Astrocyte (in vitro differentiated cells and primary cell): Measurements from ENCODE around the gene SCFD1. TPM values are rescaled to one million over a fixed set of nuclear protein-coding genes. Genes with fewer than 3 reads are reported as not detected.

ENCODE experiments used
- DNase-seq: peaks from one replicate; pipeline ENCODE4 v3.0.0-alpha.2; 2010; ENCODE audit warnings: low read depth
- FAIRE-seq: peaks from 2 replicates; lab custom pipeline; 2011; peaks lifted over from hg19 to GRCh38; lab: Jason Lieb, UNC
- H2AFZ ChIP-seq: 2 replicates; pipeline ENCODE4 v1.6.0; 2012; ENCODE audit warnings: low read depth, low read length, inconsistent platforms
- H3K27ac ChIP-seq: 2 replicates; pipeline ENCODE4 v1.5.1; 2011; ENCODE audit warnings: low read depth, low read length, inconsistent platforms
- H3K27me3 ChIP-seq: 2 replicates; pipeline ENCODE4 v1.6.0; 2011; ENCODE audit warnings: low read length, inconsistent platforms; ENCODE audit not compliant: insufficient read depth
- H3K36me3 ChIP-seq: 2 replicates; pipeline ENCODE4 v1.5.1; 2011; ENCODE audit warnings: low read length, inconsistent platforms; ENCODE audit not compliant: insufficient read depth
- H3K4me1 ChIP-seq: 2 replicates; pipeline ENCODE4 v1.5.1; 2011; ENCODE audit warnings: low read length, inconsistent platforms; ENCODE audit not compliant: insufficient read depth
- H3K4me2 ChIP-seq: 2 replicates; pipeline ENCODE4 v1.6.0; 2012; ENCODE audit warnings: low read length, inconsistent platforms
- H3K4me3 ChIP-seq: 2 replicates; pipeline ENCODE4 v1.5.1; 2011; ENCODE audit warnings: low read depth, mild to moderate bottlenecking, low read length, inconsistent platforms; ENCODE audit not compliant: insufficient read depth
- H3K79me2 ChIP-seq: 2 replicates; pipeline ENCODE4 v1.6.0; 2012; ENCODE audit warnings: mild to moderate bottlenecking, low read length, inconsistent platforms; ENCODE audit not compliant: insufficient read depth
- H3K9ac ChIP-seq: 2 replicates; pipeline ENCODE4 v1.6.0; 2012; ENCODE audit warnings: mild to moderate bottlenecking, low read length, inconsistent platforms
- H3K9me3 ChIP-seq: 2 replicates; pipeline ENCODE4 v1.5.1; 2012; ENCODE audit warnings: low read depth, mild to moderate bottlenecking, low read length, inconsistent platforms; ENCODE audit not compliant: insufficient read depth
- H4K20me1 ChIP-seq: 2 replicates; pipeline ENCODE4 v1.6.0; 2012; ENCODE audit warnings: low read length, inconsistent platforms; ENCODE audit not compliant: insufficient read depth
- H3K27ac Mint-ChIP-seq: one replicate; pipeline ENCODE4 v1.8.0; 2021; ENCODE audit warnings: mild to moderate bottlenecking, mixed read lengths; ENCODE audit not compliant: unreplicated experiment
- H3K27me3 Mint-ChIP-seq: one replicate; pipeline ENCODE4 v1.8.0; 2021; ENCODE audit warnings: low read depth, mixed read lengths; ENCODE audit not compliant: unreplicated experiment
- H3K36me3 Mint-ChIP-seq: one replicate; pipeline ENCODE4 v1.8.0; 2021; ENCODE audit warnings: low read depth, mixed read lengths; ENCODE audit not compliant: unreplicated experiment
- H3K4me1 Mint-ChIP-seq: one replicate; pipeline ENCODE4 v1.8.0; 2021; ENCODE audit warnings: low read depth, mixed read lengths; ENCODE audit not compliant: unreplicated experiment
- H3K4me3 Mint-ChIP-seq: one replicate; pipeline ENCODE4 v1.8.0; 2021; ENCODE audit warnings: mild to moderate bottlenecking, moderate library complexity, mixed read lengths; ENCODE audit not compliant: unreplicated experiment
- H3K9me3 Mint-ChIP-seq: one replicate; pipeline ENCODE4 v1.8.0; 2021; ENCODE audit warnings: mild to moderate bottlenecking, mixed read lengths; ENCODE audit not compliant: unreplicated experiment
- CTCF ChIP-seq: IDR thresholded peaks from 2 replicates; pipeline ENCODE4 v1.5.1; 2011; ENCODE audit warnings: low read depth, mild to moderate bottlenecking, inconsistent platforms, low read length, moderate library complexity; ENCODE audit not compliant: insufficient read depth
- EZH2 ChIP-seq: IDR thresholded peaks from 2 replicates; pipeline ENCODE4 v1.6.1; 2012; ENCODE audit warnings: mild to moderate bottlenecking, low read length, inconsistent platforms; ENCODE audit not compliant: insufficient read depth
- total RNA-seq: library from RNA; stranded (reverse); gene quantifications from 2 replicates; pipeline ENCODE4 v1.2.1, GENCODE V29; 2021

The SCFD1 gene
- total RNA-seq, 1 donor from 2014 or later, result 82.2 TPM

- no peak overlapping the region for H3K4me3 ChIP-seq
Observed at GRCh38 chr14:30692669-30693068, 70.5 kb downstream of the SCFD1 start.

GRCh38 chr14:30698463-30698862 lies 76.3 kb downstream of the SCFD1 start:
- no peaks in the 10 kb centered on the region for H3K9me3 Mint-ChIP-seq
- no peak overlapping the region for H3K27ac Mint-ChIP-seq
- peaks cover 13% of the 10 kb centered on the region for H3K36me3 Mint-ChIP-seq
- Histone ChIP-seq H4K20me1 (no peaks in the 10 kb centered on the region), H3K27ac (no peak overlapping the region), H2AFZ (no peak overlapping the region), H3K4me2 (no peak overlapping the region), H3K4me1 (no peaks in the 10 kb centered on the region), H3K4me3 (no peak overlapping the region), H3K36me3 (peaks cover 21% of the 10 kb centered on the region), H3K27me3 (no peaks in the 10 kb centered on the region), H3K79me2 (no peaks in the 10 kb centered on the region), H3K9ac (no peak overlapping the region), H3K9me3 (no peaks in the 10 kb centered on the region)
- H3K4me3 Mint-ChIP-seq, result no peak overlapping the region
- DNase-seq (no peak), FAIRE-seq (no peak)
- H3K27me3 Mint-ChIP-seq, result no peaks in the 10 kb centered on the region
- TF ChIP-seq CTCF (no peak), EZH2 (no peak)
- no peaks in the 10 kb centered on the region for H3K4me1 Mint-ChIP-seq

More at GRCh38 chr14:30692669-30693068, 70.5 kb downstream of the SCFD1 start:
- Histone ChIP-seq H3K79me2 (peaks cover 8% of the 10 kb centered on the region), H3K27ac (no peak overlapping the region), H3K27me3 (no peaks in the 10 kb centered on the region), H3K9me3 (no peaks in the 10 kb centered on the region), H3K9ac (no peak overlapping the region), H3K36me3 (peaks cover 15% of the 10 kb centered on the region), H4K20me1 (peaks cover 12% of the 10 kb centered on the region), H3K4me2 (no peak overlapping the region), H3K4me1 (no peaks in the 10 kb centered on the region), H2AFZ (no peak overlapping the region)
- Mint-ChIP-seq H3K4me3 (no peak overlapping the region), H3K4me1 (peaks cover 12% of the 10 kb centered on the region), H3K27ac (no peak overlapping the region), H3K36me3 (peaks cover 13% of the 10 kb centered on the region), H3K27me3 (no peaks in the 10 kb centered on the region), H3K9me3 (no peaks in the 10 kb centered on the region)
- FAIRE-seq (no peak), DNase-seq (no peak)
- TF ChIP-seq CTCF, result no peak
- no peak for TF ChIP-seq EZH2

- Histone ChIP-seq H4K20me1 (no peaks in the 10 kb centered on the region), H3K9me3 (no peaks in the 10 kb centered on the region), H2AFZ (no peak overlapping the region), H3K4me1 (no peaks in the 10 kb centered on the region), H3K9ac (no peak overlapping the region), H3K4me3 (no peak overlapping the region), H3K36me3 (peaks cover 17% of the 10 kb centered on the region), H3K27me3 (no peaks in the 10 kb centered on the region), H3K27ac (no peak overlapping the region), H3K79me2 (no peaks in the 10 kb centered on the region), H3K4me2 (no peak overlapping the region)
- Mint-ChIP-seq H3K27me3 (no peaks in the 10 kb centered on the region), H3K36me3 (peaks cover 3% of the 10 kb centered on the region), H3K9me3 (no peaks in the 10 kb centered on the region), H3K4me3 (no peak overlapping the region), H3K4me1 (no peaks in the 10 kb centered on the region), H3K27ac (no peak overlapping the region)
- no peak for TF ChIP-seq EZH2
- TF ChIP-seq CTCF, result no peak
- no peak for FAIRE-seq
- no peak for DNase-seq
Observed at GRCh38 chr14:30706704-30707103, 84.6 kb downstream of the SCFD1 start.
